HepG2 (cell line): ENCODE measurements around the gene ATPAF2. TPM values are rescaled to one million over a fixed set of nuclear protein-coding genes. Genes with fewer than 3 reads are reported as not detected.

Experiments
- ARNT ChIP-seq: fragments of 450-650 bp; IDR thresholded peaks from 2 replicates; pipeline ENCODE4 v1.6.1; 2017
- BATF2 ChIP-seq: sonication (generic); formaldehyde crosslinking; IDR thresholded peaks from 2 replicates; pipeline ENCODE4 v1.8.0; 2022; ENCODE audit warnings: mild to moderate bottlenecking, missing genetic modification reagents, moderate library complexity
- DMTF1 ChIP-seq: sonication (generic); formaldehyde crosslinking; IDR thresholded peaks from 2 replicates; pipeline ENCODE4 v1.4.0; 2020; ENCODE audit warnings: mild to moderate bottlenecking, missing genetic modification reagents
- ETV5 ChIP-seq: IDR thresholded peaks from 2 replicates; pipeline ENCODE4 v1.6.1; 2018; ENCODE audit warnings: missing biosample characterization, missing genetic modification reagents, inconsistent platforms, borderline replicate concordance
- HOXA7 ChIP-seq: sonication (generic); formaldehyde crosslinking; IDR thresholded peaks from 2 replicates; pipeline ENCODE4 v1.8.1; 2022; ENCODE audit warnings: mild to moderate bottlenecking, missing genetic modification reagents, moderate library complexity
- KDM4B ChIP-seq: sonication (generic); formaldehyde crosslinking; IDR thresholded peaks from 2 replicates; pipeline ENCODE4 v1.4.0; 2020; ENCODE audit warnings: missing genetic modification reagents
- MIXL1 ChIP-seq: IDR thresholded peaks from 2 replicates; pipeline ENCODE4 v1.6.1; 2016
- NR1H2 ChIP-seq: sonication (generic); formaldehyde crosslinking; IDR thresholded peaks from 2 replicates; pipeline ENCODE4 v1.8.1; 2022; ENCODE audit warnings: low read depth, missing genetic modification reagents, borderline replicate concordance
- RBM22 ChIP-seq: fragments of 200-400 bp; formaldehyde crosslinking; optimal IDR thresholded peaks from 2 replicates; pipeline ENCODE3; 2017; ENCODE audit warnings: mild to moderate bottlenecking, low read length, moderate library complexity
- RFX5 ChIP-seq: IDR thresholded peaks from 2 replicates; pipeline ENCODE4 v1.6.1; 2011; ENCODE audit warnings: low read depth, low read length, improper control_type of control experiment
- SIN3B ChIP-seq: fragments of 150-350 bp; IDR thresholded peaks from 2 replicates; pipeline ENCODE4 v1.6.1; 2014; ENCODE audit warnings: low read length
- SNRNP70 ChIP-seq: fragments of 200-400 bp; formaldehyde crosslinking; IDR thresholded peaks from 2 replicates; pipeline ENCODE4 v1.6.1; 2017; ENCODE audit warnings: mild to moderate bottlenecking, low read depth, low read length, moderate library complexity
- SSRP1 ChIP-seq: IDR thresholded peaks from 2 replicates; pipeline ENCODE4 v1.6.1; 2016; ENCODE audit warnings: control low read depth
- ZNF275 ChIP-seq: sonication (generic); formaldehyde crosslinking; IDR thresholded peaks from 2 replicates; pipeline ENCODE4 v1.8.0; 2022; ENCODE audit warnings: missing genetic modification reagents, mild to moderate bottlenecking, inconsistent platforms, borderline replicate concordance
- ZNF296 ChIP-seq: sonication (generic); formaldehyde crosslinking; conservative IDR thresholded peaks from 2 replicates; pipeline ENCODE4 v1.5.0; 2020; ENCODE audit warnings: mild to moderate bottlenecking, missing genetic modification reagents
- ZNF572 ChIP-seq: sonication (generic); formaldehyde crosslinking; IDR thresholded peaks from 2 replicates; pipeline ENCODE4 v1.5.1; 2020; ENCODE audit warnings: mild to moderate bottlenecking, missing genetic modification reagents
- ZNF710 ChIP-seq: sonication (generic); formaldehyde crosslinking; IDR thresholded peaks from 2 replicates; pipeline ENCODE4 v1.5.0; 2020; ENCODE audit warnings: mild to moderate bottlenecking, missing genetic modification reagents, borderline replicate concordance
- ZNF713 ChIP-seq: sonication (generic); formaldehyde crosslinking; IDR thresholded peaks from 2 replicates; pipeline ENCODE4 v1.4.0; 2020; ENCODE audit warnings: mild to moderate bottlenecking, missing genetic modification reagents
- ZNF768 ChIP-seq: sonication (generic); formaldehyde crosslinking; IDR thresholded peaks from 2 replicates; pipeline ENCODE4 v1.4.0; 2020; ENCODE audit warnings: missing genetic modification reagents
- ZNF776 ChIP-seq: sonication (generic); formaldehyde crosslinking; IDR thresholded peaks from 2 replicates; pipeline ENCODE4 v1.4.0; 2020; ENCODE audit warnings: mild to moderate bottlenecking, missing genetic modification reagents
- polyA plus RNA-seq, 8 experiments: library from polyadenylated mRNA; depleted of rRNA in 3 of 8; stranded (reverse) in 7 of 8; unstranded in 1 of 8; fragments of >200 nt; fragmentation: Illumina TruSeq in 4 of 8; extraction: Trizol in 4 of 8; gene quantifications; 2 replicates each; pipeline versions ENCODE4 v1.2.1 to v1.2.3, GENCODE V29; 2011 to 2016; ENCODE audit warnings: low read depth in 4 of 8, missing spikeins in 1 of 8, mixed read lengths in 1 of 8; ENCODE audit not compliant: insufficient read depth in 1 of 8
- total RNA-seq, 5 experiments: library from RNA; depleted of rRNA; stranded (reverse); fragments of >200 nt; fragmentation: Illumina TruSeq; extraction: Trizol; gene quantifications; 2 replicates each; pipeline ENCODE4 v1.2.3, GENCODE V29; 2016; ENCODE audit warnings: low read depth in 1 of 5
- TF ChIP-seq, protein P1 (sequence below): sonication (generic); formaldehyde crosslinking; IDR thresholded peaks from 2 replicates; pipeline ENCODE4 v1.4.0; 2020; ENCODE audit warnings: mild to moderate bottlenecking, missing genetic modification reagents
- TF ChIP-seq, protein P2 (sequence below): sonication (generic); formaldehyde crosslinking; IDR thresholded peaks from 2 replicates; pipeline ENCODE4 v1.8.1; 2022; ENCODE audit warnings: mild to moderate bottlenecking, missing genetic modification reagents

Gene ATPAF2
- total and polyA plus RNA-seq, 2 of the 13 experiments (the other 11 are each of a cell fraction or from before 2014, with no cell fraction given), result 15.0 to 16.5 TPM

- 0 out of 2 replicates have a peak, but pooled peaks have one; percentile 47 for TF ChIP-seq DMTF1 (CRISPR knock-in tag)
- no peak for TF ChIP-seq SSRP1
- no peak for TF ChIP-seq ZNF296 (CRISPR knock-in tag)
- TF ChIP-seq MIXL1, result peak; percentile 62; the same call in 1 of the 2 replicates
- TF ChIP-seq ZNF275 (CRISPR knock-in tag), result no peak
- TF ChIP-seq ARNT, result no peak
- no peak; the same call in 1 of the 2 replicates for TF ChIP-seq ZNF572 (CRISPR knock-in tag)
- peak; percentile 36; the same call in 1 of the 2 replicates for TF ChIP-seq RFX5
- no peak for TF ChIP-seq NR1H2 (CRISPR knock-in tag)
- TF ChIP-seq ZNF768 (CRISPR knock-in tag), result peak; percentile 55
- TF ChIP-seq ZNF776, result peak; percentile 52; the same call in 1 of the 2 replicates
- no peak for TF ChIP-seq RBM22
- TF ChIP-seq ZNF710 (CRISPR knock-in tag), result peak; percentile 73
- TF ChIP-seq HOXA7 (CRISPR knock-in tag), result no peak
- TF ChIP-seq SNRNP70, result no peak
- TF ChIP-seq KDM4B (CRISPR knock-in tag), result no peak
- TF ChIP-seq ZNF713 (CRISPR knock-in tag), result no peak
- TF ChIP-seq, protein P1, sequence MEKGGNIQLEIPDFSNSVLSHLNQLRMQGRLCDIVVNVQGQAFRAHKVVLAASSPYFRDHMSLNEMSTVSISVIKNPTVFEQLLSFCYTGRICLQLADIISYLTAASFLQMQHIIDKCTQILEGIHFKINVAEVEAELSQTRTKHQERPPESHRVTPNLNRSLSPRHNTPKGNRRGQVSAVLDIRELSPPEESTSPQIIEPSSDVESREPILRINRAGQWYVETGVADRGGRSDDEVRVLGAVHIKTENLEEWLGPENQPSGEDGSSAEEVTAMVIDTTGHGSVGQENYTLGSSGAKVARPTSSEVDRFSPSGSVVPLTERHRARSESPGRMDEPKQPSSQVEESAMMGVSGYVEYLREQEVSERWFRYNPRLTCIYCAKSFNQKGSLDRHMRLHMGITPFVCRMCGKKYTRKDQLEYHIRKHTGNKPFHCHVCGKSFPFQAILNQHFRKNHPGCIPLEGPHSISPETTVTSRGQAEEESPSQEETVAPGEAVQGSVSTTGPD (CRISPR knock-in tag), result no peak
- TF ChIP-seq ETV5, result no peak
- TF ChIP-seq, protein P2, sequence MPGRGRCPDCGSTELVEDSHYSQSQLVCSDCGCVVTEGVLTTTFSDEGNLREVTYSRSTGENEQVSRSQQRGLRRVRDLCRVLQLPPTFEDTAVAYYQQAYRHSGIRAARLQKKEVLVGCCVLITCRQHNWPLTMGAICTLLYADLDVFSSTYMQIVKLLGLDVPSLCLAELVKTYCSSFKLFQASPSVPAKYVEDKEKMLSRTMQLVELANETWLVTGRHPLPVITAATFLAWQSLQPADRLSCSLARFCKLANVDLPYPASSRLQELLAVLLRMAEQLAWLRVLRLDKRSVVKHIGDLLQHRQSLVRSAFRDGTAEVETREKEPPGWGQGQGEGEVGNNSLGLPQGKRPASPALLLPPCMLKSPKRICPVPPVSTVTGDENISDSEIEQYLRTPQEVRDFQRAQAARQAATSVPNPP, result no peak
- TF ChIP-seq BATF2 (CRISPR knock-in tag), result peak; percentile 76; the same call in 1 of the 2 replicates
- TF ChIP-seq SIN3B, result peak; percentile 85
These were observed at the start of gene ATPAF2, which contains the start of gene GID4 (continued) for GRCh38 chr17:18038861-18039534.
